Measurements from ENCODE around the gene EFNA3. TPM values are rescaled to one million over a fixed set of nuclear protein-coding genes. Genes with fewer than 3 reads are reported as not detected.

Gene EFNA3, protein sequence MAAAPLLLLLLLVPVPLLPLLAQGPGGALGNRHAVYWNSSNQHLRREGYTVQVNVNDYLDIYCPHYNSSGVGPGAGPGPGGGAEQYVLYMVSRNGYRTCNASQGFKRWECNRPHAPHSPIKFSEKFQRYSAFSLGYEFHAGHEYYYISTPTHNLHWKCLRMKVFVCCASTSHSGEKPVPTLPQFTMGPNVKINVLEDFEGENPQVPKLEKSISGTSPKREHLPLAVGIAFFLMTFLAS
- total RNA-seq: 9.0 and 10.5 TPM in 2 replicates
- long read RNA-seq: 0 reads

DNA sequence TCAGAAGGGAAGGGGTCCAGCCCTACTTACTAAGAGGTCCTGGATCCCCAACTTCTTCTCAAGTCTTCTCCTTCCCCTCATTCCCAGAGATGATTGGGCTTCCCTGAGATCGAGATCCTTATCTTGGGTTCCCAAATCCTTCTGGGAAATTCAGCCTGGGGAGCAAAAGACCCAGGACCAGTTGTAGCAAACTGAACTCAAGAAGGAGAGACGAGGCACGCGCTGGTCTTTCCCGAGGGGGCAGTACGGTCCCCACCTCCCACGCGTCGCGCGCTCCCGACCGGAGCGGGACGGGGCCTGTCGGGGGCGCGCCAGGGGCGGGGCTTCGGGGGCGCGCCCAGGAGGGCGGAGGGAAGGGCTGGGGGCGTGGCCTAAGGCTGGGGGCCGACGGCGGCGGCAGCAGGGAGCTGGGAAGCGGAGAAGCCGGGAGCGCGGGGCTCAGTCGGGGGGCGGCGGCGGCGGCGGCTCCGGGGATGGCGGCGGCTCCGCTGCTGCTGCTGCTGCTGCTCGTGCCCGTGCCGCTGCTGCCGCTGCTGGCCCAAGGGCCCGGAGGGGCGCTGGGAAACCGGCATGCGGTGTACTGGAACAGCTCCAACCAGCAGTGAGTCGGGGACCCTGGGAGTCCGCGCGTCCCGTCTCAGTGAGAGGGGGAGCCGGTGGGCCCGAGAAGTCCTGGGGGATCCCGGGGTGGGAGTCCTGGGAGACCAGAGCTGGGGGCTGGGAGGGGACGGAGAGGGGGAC is at the start of gene EFNA3:
Gene EFNA3, plus strand, starts transcription at position 369 of the 741 bp plus-strand sequence. Its CDS starts 105 bp downstream, at position 474.
- Mint-ChIP-seq H3K4me3 (ENCODE audit: low read depth) (peak within 1 kb of the TSS; percentile 83), H3K4me1 (ENCODE audit: low read depth) (peaks cover 29% of the 10 kb centered on the region), H3K36me3 (ENCODE audit: insufficient read depth) (no peaks in the 10 kb centered on the region), H3K27me3 (peaks cover 29% of the 10 kb centered on the region), H3K9me3 (ENCODE audit: low read depth) (no peaks in the 10 kb centered on the region), H3K27ac (peak within 1 kb of the TSS; percentile 86)
- TF ChIP-seq, protein P1, sequence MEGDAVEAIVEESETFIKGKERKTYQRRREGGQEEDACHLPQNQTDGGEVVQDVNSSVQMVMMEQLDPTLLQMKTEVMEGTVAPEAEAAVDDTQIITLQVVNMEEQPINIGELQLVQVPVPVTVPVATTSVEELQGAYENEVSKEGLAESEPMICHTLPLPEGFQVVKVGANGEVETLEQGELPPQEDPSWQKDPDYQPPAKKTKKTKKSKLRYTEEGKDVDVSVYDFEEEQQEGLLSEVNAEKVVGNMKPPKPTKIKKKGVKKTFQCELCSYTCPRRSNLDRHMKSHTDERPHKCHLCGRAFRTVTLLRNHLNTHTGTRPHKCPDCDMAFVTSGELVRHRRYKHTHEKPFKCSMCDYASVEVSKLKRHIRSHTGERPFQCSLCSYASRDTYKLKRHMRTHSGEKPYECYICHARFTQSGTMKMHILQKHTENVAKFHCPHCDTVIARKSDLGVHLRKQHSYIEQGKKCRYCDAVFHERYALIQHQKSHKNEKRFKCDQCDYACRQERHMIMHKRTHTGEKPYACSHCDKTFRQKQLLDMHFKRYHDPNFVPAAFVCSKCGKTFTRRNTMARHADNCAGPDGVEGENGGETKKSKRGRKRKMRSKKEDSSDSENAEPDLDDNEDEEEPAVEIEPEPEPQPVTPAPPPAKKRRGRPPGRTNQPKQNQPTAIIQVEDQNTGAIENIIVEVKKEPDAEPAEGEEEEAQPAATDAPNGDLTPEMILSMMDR (IDR thresholded peaks at IDR 0.05; ENCODE audit: unreplicated experiment): no peak
- no peak for DNase-seq (ENCODE audit: low spot score, unreplicated experiment)

DNA sequence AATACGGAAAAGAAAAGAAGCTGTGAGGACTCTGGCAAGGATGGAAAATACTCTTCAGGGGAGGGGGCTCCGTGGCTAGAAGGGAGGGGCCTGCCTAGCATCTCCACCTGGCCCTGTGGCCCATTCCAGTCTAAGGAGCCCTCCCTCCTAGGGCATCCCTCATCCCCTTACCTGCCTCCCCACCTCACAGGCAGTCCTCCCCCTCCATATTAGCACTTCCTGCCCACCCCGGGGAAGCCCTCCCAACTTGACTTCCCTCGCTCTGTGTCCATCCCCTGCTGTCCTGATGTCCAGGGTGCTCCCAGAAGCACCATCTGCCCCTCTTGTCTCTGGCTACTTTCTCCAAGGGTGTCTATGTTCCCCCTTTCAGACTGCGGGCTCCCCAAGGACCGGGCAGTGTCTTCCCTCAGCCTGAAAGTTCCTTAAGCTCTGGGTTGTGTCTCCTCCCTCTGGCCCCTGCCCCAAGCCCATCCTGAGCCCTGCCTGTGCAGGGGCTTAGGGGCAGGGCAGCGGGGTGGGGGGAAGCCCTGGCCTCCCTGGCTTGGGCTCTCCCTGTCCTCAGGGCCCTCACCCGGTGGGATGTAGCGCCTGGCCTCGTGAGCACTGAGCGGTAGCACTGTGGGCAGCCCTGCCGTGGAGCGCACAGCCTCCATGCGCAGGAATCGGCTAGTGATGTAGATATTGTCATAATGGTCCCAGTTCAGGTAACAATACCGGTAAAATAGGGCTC is 49.0 kb upstream of the EFNA3 start:
- Mint-ChIP-seq H3K27me3 (peaks cover 8% of the 10 kb centered on the region), H3K4me3 (ENCODE audit: low read depth) (no peak overlapping the region), H3K27ac (no peak overlapping the region), H3K36me3 (ENCODE audit: insufficient read depth) (no peaks in the 10 kb centered on the region), H3K9me3 (ENCODE audit: low read depth) (no peaks in the 10 kb centered on the region), H3K4me1 (ENCODE audit: low read depth) (no peaks in the 10 kb centered on the region)
- TF ChIP-seq, protein P1 (IDR thresholded peaks at IDR 0.05; ENCODE audit: unreplicated experiment): no peak
- DNase-seq (ENCODE audit: low spot score, unreplicated experiment): no peak

DNA sequence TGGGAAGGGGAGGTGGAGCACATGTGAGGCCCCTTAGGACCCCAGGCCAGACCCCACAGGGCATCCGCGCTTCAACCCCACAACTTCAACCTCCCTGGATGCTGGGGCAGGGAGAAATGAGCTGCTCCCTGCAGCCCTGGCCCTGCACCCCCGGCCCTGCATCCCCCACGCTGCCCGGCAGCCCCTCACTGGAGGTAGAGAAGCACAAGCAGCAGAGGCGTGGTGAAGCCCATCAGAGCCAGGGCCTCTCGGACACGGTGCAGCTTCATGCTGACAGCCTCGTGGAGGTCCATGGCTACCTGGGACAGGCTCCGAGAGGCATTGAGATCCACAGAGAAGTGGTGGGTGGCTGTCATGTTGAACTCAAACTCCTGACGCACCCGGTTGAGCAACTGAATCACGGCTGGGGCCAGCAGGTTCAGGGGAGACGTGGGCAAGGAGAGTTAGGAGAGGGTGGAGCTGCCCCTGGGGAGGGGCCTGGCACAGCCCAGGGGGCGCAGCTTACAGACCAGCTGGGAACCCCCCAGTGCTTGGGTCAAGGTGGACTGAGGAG is 48.3 kb upstream of the EFNA3 start:
- Mint-ChIP-seq H3K27me3 (peaks cover 11% of the 10 kb centered on the region), H3K36me3 (ENCODE audit: insufficient read depth) (no peaks in the 10 kb centered on the region), H3K4me1 (ENCODE audit: low read depth) (no peaks in the 10 kb centered on the region), H3K27ac (no peak overlapping the region), H3K4me3 (ENCODE audit: low read depth) (no peak overlapping the region), H3K9me3 (ENCODE audit: low read depth) (no peaks in the 10 kb centered on the region)
- TF ChIP-seq, protein P1 (IDR thresholded peaks at IDR 0.05; ENCODE audit: unreplicated experiment): no peak
- no peak for DNase-seq (ENCODE audit: low spot score, unreplicated experiment)

DNA sequence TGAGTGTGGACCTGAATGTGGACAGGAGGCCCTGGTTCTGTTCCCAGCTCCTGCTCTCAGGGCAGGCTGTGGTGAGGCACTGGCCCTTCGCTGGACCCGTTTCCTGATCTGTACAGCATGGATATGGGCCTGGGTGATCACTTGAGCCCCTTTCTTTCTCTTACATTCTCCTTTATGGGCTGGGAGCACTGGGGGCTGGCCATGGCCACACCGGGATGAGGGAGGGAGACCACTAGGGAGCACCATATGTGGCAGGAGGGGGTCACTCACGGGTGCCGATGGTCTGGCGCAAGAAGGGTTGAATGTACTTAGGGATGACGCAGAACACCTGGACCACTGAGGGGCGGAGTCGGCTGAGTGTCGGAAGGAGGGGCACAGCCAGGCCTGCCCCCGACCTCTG is 47.7 kb upstream of the EFNA3 start:
- Mint-ChIP-seq H3K4me3 (ENCODE audit: low read depth) (no peak overlapping the region), H3K27me3 (peaks cover 11% of the 10 kb centered on the region), H3K4me1 (ENCODE audit: low read depth) (no peaks in the 10 kb centered on the region), H3K27ac (no peak overlapping the region), H3K9me3 (ENCODE audit: low read depth) (no peaks in the 10 kb centered on the region), H3K36me3 (ENCODE audit: insufficient read depth) (no peaks in the 10 kb centered on the region)
- TF ChIP-seq, protein P1 (IDR thresholded peaks at IDR 0.05; ENCODE audit: unreplicated experiment): no peak
- DNase-seq (ENCODE audit: low spot score, unreplicated experiment): no peak

DNA sequence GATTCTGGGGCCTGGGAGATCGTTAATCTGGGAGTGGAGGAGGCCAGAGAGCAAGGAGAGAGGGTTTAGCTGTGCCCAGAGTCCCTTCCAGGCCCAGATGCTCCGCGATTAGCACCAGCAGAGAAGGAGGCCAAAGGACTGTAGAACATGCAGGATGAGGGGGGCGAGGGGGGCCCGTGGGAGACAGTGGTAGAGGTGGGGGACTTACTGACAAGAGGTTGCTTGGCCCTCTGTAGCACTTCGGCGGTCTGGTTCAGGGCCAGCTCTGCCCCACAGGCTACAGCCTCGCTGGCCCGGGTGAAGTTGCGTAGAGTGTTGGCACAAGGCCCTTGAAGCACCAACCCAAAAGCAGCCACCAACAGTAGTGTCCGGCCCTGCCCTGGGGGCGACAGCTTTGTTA is 45.8 kb upstream of the EFNA3 start:
- Mint-ChIP-seq H3K27ac (no peak overlapping the region), H3K4me1 (ENCODE audit: low read depth) (no peaks in the 10 kb centered on the region), H3K27me3 (peaks cover 15% of the 10 kb centered on the region), H3K9me3 (ENCODE audit: low read depth) (no peaks in the 10 kb centered on the region), H3K4me3 (ENCODE audit: low read depth) (no peak overlapping the region), H3K36me3 (ENCODE audit: insufficient read depth) (no peaks in the 10 kb centered on the region)
- no peak for DNase-seq (ENCODE audit: low spot score, unreplicated experiment)
- TF ChIP-seq, protein P1 (IDR thresholded peaks at IDR 0.05; ENCODE audit: unreplicated experiment): no peak
